Stimulated activated CD4-positive, alpha-beta T cell treated with anti-CD3 and anti-CD28 coated beads, TNF-alpha, amount 100 ng/mL, for 1 hour (primary cell): Measurements from ENCODE around the gene ST6GAL1.
"Not testable (repeated sequence)": the region's sequence is repeated elsewhere in the genome, so short reads cannot be mapped to it uniquely, and the experiment has no call there.

ENCODE experiments used
- DNase-seq, 3 donors: peaks; one replicate each; pipeline ENCODE4 v3.0.0-alpha.2; 2020; ENCODE audit warnings: low read depth in 3 of 3, low spot score in 1 of 3

ST6GAL1 gene

DNA sequence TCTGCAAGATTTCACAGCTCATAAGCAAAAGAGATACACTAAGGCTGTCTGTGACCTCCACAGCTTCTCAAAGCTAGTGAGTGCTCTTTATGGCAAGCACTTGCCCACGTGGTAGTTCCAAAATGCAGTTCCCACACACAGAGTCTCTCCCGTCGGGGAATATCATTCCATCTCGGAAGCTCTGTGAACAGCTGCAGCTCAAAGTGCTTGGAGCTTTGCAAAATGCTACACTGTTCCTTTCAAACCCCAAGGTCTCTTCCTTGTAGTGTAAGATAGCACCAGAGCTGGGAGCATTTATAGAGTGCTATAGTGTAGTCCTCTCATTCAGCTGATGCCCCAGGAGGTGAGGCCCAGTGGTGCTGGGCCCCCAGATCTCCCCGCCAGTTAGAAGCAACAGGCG is 36.1 kb downstream of the ST6GAL1 start:
- DNase-seq, result no peak

DNA sequence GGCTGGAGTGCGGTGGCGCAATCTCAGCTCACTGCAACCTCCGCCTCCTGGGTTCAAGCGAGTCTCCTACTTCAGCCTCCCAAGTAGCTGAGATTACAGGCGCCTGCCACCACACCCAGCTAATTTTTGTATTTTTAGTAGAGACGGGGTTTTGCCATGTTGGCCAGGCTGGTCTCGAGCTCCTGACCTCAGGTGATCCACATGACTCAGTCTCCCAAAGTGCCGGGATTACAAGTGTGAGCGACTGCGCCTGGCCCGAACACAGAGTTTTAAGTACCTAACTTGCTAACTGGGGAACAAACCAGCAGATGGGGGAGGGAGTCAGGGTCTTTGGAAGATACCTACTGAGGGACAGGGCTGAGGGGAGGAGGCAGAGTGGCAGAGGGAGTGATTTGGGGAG is 36.9 kb downstream of the ST6GAL1 start:
- not testable (repeated sequence) for DNase-seq

DNA sequence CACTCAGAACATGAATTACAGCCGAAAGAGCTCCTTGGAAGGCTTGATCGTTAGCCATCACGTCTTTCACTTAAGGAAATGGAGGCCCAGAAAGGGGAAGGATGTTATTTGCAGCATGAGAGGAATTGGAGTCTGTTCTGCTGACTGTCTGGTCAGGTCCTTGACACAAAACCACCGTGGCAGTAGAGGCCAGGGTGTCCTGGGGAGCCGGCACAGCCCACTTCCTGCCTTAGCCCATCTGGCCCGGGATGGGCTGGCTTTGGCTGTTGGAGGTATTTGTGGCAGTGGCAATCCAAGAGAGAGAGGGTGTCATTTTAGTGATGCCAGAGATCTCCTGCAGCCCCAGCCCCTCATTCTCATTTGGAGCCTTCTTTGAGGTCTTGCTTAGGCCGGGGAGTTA is 37.4 kb downstream of the ST6GAL1 start:
- DNase-seq, result no peak

DNA sequence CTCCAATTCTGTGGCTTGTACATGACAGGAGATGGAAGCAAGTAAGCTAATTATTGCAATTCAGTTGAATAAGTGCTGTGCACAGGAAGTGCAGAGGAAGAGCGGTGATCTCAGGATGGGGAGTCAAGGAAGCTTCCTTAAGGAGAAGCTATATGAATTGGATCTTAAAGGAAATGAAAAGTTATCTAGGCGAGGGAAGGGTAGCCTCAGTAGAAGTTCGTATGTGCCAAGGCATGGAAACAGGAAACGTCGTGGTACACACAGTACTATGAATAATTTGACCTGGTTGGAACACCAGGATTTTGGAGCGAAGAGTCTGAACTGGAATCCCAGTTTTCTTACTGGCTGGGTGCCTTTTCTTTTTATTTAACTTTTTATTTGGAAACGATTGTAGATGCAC is 39.3 kb downstream of the ST6GAL1 start:
- DNase-seq, result no peak

DNA sequence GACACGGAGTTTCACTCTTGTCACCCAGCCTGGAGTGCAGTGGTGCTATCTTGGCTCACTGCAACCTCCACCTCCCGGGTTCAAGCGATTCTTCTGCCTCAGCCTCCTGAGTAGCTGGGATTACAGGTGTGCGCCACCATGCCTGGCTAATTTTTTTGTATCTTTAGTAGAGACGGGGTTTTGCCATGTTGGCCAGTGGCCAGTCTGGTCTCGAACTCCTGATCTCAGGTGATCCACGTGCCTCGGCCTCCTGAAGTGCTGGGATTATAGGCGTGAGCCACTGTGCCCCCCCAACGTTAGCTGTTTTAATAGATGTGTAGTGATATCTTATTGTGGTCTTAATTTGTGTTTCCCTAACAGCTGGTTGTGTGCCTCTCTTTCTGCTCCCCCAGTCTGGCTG is 40.8 kb downstream of the ST6GAL1 start:
- DNase-seq, result not testable (repeated sequence)

DNA sequence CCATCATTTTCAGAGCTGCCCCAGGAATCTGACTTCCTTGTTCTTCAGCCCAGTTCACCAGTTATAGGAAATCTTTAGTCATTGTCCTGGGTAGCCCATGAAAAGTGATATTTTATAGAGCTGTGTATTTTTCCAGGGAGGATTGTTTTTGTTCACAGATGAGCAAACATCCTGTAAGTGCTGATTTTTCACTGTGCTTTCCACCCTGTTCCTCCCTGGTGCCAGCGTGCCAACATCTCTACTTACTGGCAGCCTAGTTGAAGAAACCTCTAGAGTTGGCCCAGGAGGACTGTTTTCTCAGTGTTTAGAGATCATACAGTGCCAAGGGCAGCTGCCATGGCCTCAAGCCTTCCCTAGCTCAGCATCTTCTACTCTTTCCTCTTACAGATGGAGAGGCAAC is 41.3 kb downstream of the ST6GAL1 start:
- DNase-seq, result no peak

DNA sequence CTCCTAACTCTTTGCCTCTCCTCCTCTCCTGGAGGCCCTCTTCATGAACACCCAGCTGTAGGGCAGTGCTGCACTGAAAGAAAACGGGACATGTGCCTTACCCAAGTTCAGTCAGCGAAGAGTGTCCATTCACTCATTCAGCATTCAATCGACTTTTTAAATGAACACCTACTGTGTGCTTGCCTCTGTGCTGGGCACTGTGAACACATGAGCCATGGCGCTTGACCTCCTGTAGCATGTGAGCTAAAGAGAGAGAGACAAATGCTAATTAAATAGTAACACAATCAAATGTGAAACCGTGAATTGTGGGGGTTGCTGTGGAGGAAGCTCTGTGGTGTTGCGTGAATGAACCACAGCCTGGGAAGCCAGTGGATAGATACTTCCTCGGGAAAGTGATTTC is 43.4 kb downstream of the ST6GAL1 start:
- no peak for DNase-seq

DNA sequence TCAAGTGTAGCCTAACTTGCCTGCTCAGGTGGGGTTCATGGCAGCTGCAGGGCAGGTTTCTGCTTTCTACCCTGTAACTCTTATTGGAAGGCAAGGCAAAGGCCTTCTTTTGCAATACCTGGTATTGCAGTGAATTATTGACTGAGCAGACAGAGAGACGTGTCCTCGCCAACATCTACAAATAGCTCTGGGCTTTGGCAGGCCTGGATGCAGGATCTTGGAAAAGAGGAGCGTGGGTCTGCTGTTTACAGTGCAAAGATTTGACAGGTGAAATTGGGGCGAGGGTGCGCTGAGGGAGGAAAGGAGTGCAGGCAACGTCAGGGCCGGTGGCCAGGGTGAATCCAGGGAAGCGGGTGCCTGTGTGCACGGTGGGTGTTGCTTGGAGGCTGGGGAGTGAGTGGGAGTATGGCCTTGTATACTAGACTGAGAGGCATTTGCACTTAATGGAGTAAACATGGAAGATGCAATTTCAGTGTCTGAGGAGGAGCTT is 44.5 kb downstream of the ST6GAL1 start:
- DNase-seq, result no peak

DNA sequence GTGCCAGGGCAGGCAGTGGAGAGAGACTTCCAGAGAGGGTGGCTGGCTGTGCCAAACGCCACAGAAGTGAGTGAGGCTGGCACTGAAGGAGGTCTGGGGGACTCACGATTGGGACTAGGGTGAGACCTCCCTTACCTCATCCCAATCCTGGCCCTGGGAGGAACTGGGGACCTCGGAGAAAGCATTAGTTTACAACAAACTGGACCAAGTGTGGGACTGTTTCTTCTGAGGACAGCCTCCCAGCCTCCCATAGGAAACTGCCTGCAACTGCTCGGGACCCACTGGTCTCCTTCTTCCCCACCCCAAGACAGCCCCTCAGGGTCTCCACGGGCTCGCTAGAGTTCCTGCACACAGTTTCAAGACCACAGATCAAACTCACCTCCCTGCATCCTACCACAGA is 45.4 kb downstream of the ST6GAL1 start:
- no peak for DNase-seq

DNA sequence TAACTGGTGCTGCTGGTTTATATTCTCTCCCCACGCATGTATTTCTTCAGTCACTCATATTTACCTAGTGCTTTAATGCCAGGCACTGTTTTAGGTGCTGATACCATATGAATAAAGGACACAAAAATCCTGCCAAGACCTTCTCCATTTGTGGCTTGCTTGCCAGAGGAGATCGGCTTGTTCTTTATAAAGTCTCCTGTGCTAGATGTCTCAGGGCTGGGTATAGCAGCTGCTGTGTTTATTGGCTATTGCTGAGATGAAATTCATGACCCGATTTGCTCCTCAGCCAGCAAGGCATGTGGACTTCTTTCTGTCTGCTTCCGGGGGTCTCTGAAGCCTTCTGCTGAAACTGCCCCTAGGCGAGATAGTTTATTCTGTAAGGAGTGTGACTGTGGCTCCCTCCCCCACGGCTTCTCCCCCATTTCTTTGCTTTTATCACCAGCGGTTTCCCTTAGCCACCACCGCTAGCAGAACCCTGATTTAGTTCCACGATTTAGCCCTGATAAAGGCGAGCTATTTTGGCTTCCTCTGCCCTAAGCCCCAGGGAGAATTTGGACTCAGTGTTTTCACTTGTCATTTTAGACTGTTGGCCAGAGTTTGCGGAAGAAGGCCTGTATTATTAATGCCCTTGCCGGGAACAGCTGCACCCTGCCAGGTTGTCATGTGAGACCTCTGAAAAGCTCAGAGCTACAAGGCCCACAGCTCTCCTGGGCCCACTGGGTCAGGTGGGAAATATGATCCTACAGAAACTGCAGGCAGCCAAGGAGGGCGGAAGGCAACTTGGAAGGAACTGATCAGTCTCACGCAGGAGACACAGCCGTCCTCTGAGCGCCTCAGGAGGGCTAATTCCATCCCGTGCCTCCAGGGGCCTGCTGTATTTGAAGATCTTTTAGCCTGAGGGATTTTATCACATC is 46.8 kb downstream of the ST6GAL1 start:
- no peak for DNase-seq

DNA sequence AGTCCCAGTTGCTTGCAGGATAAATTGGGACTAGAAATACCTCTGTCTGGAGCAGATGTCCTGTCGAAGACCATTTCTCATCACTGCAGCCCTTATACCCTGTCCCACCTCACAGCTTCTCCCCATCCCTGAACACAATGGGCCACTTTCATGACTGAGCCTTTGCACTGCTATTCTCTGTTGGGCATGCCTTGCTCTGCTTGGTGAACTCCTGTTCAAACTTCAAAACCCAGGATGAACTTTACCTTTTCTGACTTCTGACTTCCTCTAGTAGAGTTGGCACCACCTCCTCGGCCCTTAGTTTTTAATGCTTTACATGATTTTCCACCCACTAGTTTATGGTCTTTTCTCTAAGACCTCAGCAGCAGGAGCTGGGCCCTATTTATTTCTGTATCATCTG is 48.4 kb downstream of the ST6GAL1 start:
- DNase-seq, result no peak

DNA sequence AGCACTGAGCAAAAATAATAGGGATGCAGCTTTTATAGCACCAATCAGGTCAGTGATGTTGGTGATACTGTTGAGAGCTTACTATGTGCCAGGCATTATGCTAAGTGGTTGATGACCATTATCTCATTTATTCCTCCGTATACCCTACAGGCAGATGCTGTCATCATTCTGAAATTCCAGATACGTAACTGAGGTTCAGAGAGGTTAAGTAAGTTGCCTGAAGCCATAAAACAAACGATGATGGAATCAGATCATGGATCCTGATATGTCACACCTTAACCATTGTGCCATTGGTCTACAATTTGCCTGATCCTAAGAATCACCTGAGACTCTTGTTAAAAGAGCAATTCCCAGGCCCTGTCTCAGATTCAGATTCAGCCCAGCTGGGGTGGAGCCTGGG is 49.5 kb downstream of the ST6GAL1 start:
- DNase-seq, result no peak

DNA sequence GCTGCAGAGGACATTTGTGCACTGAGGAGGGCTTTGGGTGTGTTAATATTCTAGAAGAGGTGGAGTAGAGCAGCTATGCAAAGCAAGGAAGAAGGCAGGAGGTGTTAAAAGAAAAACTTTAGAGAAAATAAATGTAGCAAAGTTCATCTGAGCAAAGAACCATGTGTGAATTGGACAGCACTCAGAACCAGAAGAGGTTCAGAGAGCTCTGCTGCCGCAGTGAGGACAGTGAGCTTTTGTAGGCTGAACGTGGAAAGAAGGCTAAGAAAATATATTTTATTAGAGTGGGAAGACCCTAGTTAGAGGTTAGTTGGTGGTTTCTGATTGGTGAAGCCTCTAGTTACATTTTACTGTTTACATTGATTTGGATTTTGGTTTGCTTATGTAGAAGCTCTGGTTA is 50.7 kb downstream of the ST6GAL1 start:
- DNase-seq, result no peak

DNA sequence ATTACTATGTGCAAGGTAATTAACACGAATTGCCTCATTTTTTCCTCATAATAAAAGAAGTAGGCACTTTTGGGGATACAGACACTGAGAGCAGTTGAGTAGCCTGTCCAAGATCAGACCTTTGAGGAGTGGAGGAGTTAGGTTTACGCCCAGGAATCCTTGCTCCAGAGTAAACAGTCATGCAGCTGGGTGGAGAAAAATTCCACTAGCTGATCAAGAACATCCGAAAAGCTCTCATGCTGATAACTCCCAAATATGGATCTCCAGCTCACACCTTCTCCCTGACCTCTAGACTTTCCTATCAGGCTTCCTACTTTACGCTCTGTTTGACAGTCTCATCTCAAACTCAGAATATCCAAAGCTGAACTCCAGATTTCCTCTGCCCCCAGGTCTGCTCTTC is 53.3 kb downstream of the ST6GAL1 start:
- DNase-seq, result no peak

DNA sequence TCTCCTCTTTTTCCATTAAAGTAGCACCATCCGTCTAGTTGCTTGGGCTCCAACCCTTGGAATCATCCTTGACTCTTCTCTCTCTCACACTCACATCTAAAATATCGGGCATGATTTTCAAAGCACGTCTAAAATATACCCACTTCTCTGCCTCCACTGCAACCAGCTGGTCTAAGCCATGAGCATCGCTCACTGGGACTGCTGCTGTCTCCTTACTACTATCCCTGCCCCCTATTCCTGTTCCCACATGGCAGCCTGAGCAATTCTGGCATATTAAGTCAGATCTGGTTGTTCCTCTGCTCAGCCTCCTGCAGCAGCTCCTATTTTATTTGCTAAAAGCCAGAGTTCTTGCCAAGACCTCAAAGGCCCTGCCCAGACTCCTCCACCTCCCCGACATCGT is 53.7 kb downstream of the ST6GAL1 start:
- no peak for DNase-seq

DNA sequence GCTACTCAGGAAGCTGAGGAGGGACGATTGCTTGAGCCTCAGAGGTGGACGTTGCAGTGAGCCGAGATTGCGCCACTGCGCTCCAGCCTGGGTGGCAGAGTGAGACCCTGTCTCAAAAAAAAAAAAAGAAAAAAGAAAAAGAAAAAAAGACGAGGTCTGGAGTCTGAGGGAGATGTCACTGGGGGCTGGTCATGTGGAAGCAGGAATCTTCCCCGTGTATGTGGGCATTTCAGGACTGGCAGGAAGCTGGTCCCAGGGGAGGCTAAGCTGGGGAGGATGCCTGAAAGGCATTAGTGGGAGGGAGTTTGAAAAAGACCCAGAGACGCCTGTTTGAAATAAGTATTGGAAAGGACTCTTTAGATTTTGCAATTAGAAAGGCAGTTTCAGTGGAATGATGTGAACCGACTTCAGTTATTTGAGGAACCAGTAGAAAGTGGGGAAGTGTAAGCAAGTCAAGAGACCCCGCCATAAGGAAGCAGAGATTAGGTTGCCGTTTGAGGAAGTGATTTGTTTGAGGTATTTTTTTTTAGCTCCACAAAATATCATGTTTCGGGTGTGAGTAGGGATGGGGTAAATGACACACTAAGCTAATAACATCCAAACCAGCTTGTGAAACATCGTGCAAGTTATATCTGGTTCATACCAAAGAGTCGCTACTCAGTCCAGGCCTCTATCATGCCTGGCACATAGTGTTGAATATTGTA is 55.5 kb downstream of the ST6GAL1 start:
- DNase-seq, result no peak

DNA sequence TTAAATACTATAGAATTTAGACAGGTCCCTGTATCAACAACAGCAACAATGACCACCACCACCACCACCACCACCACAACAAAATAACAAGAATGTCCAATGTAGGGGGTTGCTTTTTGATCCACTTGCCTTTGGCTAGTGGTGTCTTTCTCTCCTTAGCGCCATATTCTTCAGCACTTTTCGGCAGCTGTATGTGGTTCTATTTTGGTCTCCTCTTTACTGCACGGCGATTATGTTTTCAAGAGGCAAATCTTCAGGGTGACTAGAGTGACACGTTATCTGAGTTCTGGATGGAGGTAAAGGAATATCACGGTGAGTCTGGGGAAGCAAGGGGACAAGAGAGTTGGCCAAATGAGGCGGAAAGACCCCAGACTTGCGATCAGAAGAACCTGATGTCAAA is 56.1 kb downstream of the ST6GAL1 start:
- DNase-seq, result no peak

DNA sequence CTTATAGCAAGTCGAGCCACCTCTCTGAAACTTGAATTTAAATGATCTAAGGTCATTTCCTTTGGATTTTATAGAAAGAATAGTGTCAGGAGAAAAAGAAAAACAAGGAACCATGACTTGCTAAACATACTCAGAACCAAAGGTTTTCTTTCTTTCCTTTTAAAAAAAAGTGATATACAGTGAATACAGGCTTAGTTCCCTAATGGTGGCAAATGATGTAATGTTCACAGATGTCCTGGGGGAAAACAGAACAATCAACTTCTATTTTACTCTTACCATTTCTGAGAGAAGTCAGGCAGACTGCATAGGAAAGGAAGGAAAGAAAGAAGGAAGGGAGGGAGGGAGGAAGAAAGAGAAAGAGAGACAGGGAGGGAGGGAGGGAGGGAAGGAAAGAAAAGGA is 56.5 kb downstream of the ST6GAL1 start:
- DNase-seq, result no peak

DNA sequence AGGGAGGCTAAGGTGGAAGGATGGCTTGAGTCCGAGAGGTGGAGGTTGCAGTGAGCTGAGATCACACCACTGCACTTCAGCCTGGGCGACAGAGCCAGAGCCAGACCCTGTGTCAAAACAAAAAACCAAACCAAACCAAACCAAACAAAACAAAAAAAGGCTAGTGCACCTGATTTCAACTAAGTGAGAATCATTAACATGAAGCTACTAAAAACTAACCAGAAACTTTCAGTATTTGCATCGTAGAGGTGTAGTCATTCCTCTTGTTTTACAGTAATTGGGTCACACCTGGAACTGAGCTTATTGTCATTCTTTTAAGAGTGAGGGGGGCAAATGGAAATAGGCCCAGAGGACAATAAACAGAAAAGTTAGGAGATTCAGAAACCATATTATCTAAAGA is 58.5 kb downstream of the ST6GAL1 start:
- no peak for DNase-seq

DNA sequence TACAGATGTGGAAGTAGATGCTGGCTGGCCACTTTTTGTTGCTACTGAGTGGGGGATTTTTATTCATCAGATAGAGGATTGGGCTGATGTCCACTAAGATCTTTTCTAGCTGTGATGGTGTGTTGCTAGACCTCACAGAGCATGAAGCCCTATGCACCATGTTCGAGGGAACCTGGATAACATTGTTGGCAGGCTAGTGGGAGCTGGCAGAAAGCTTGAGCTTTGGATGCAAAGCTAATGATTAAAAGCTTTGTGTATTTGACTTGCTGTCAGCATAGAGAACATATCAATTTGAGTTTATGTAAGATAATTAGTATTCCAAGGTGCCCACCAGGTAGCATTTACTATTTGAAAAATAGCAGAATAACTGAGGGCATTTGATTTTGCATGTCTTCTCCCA is 59.1 kb downstream of the ST6GAL1 start:
- DNase-seq, result no peak

DNA sequence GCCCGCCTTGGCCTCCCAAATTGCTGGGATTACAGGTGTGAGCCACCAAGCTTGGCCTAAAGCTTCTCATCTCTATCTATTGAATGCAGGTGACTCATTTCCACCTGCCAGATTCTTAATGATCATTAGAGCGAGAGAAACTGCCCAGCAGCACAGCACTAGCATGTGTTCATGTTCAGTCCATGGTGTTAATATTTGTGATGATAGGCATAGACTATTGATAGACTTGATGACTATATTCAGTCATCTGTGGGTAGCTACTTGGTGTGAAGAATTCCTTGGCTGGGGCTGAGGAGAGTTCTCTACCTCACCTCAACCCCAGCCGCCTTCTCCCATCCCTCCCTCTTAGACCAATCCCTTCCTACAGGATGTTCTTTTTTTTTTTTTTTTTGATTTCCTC is 60.0 kb downstream of the ST6GAL1 start:
- no peak for DNase-seq

DNA sequence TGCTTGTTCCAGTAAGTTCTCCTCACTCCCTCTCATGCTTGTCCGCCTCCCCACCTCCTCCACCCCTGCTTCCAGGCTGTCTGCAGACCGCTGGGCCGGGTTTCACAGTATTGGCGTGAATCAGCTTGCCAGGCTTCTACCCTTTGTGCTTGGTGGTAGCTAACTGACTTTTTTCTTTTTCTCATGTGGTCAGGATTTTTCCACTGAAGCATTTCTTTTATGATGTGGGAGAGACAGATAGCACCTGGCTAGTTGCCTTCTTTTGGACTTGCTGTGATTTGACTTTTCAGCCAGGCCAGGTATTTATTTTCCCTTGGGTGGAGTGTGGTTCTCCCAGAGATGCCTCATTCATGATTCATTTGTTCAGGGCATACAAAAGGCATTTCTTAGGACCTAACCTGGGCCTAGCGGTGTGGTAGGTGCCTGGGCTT is 60.6 kb downstream of the ST6GAL1 start:
- no peak for DNase-seq
